Endothelial cell of umbilical vein (primary cell): ENCODE measurements around the gene PPM1D. TPM values are rescaled to one million over a fixed set of nuclear protein-coding genes. Genes with fewer than 3 reads are reported as not detected.

Experiments used
- BruUV-seq: library from RNA; stranded (reverse); fragments of 400-500 nt; replicated peaks from 2 replicates; lab custom pipeline; 2021; lab: Mats Ljungman, UMichigan
- CTCF ChIA-PET: fragments of 300-600, 350-600 bp; sonication (Branson Sonifier 250); formaldehyde crosslinking; loops from one replicate; lab custom pipeline; 2021; ENCODE audit warnings: antibody characterized with exemption, inconsistent platforms; lab: Charles Lee
- POLR2A ChIA-PET: fragments of 300-600, 350-600 bp; sonication (Branson Sonifier 250); formaldehyde crosslinking; loops from one replicate; lab custom pipeline; 2021; ENCODE audit warnings: antibody characterized with exemption, inconsistent platforms; lab: Charles Lee
- DNase-seq: peaks from one replicate; pipeline ENCODE4 v3.0.0-alpha.2; 2011; ENCODE audit warnings: low read depth, low spot score
- FAIRE-seq: peaks from 2 replicates; lab custom pipeline; 2011; peaks lifted over from hg19 to GRCh38; lab: Jason Lieb, UNC
- H2AFZ ChIP-seq: 2 replicates; pipeline ENCODE4 v1.6.0; 2012; ENCODE audit warnings: low read depth, low read length, control low read depth, inconsistent platforms
- H3K27ac ChIP-seq: 2 replicates; pipeline ENCODE4 v1.5.1; 2011; ENCODE audit warnings: low read depth, mild to moderate bottlenecking, control low read depth, low read length, moderate library complexity; ENCODE audit not compliant: insufficient read depth
- H3K27me3 ChIP-seq, 2 experiments: 2 replicates each; pipeline versions ENCODE4 v1.6.0 to v1.6.1; 2011; ENCODE audit warnings: low read length in 2 of 2, mixed read lengths in 1 of 2; ENCODE audit not compliant: control insufficient read depth in 2 of 2, insufficient read depth in 2 of 2
- H3K36me3 ChIP-seq, 2 experiments: 2 replicates in 1 of 2; 3 replicates in 1 of 2; pipeline ENCODE4 v1.5.1; 2011; ENCODE audit warnings: low read length in 2 of 2, mild to moderate bottlenecking in 1 of 2, moderate library complexity in 1 of 2; ENCODE audit not compliant: control insufficient read depth in 2 of 2, insufficient read depth in 2 of 2; ENCODE audit errors: extremely low read depth in 1 of 2
- H3K4me1 ChIP-seq: 3 replicates; pipeline ENCODE4 v1.5.1; 2011; ENCODE audit warnings: mild to moderate bottlenecking, low read length; ENCODE audit not compliant: control insufficient read depth, insufficient read depth; ENCODE audit errors: extremely low read depth
- H3K4me2 ChIP-seq: 2 replicates; pipeline ENCODE4 v1.6.1; 2011; ENCODE audit warnings: low read length, control low read depth, mixed read lengths; ENCODE audit not compliant: insufficient read depth
- H3K4me3 ChIP-seq, 3 experiments: fragments of 200-600 bp in 1 of 3; sonication (generic), shearing (Covaris generic) in 1 of 3; replicated peaks in 1 of 3; 2 replicates each; pipeline ENCODE4 v1.5.1; 2011 to 2016; ENCODE audit warnings: control low read depth in 3 of 3, low read length in 3 of 3, mild to moderate bottlenecking in 2 of 3, inconsistent platforms in 1 of 3, low read depth in 1 of 3, moderate library complexity in 1 of 3; ENCODE audit not compliant: insufficient read depth in 1 of 3
- H3K79me2 ChIP-seq: 2 replicates; pipeline ENCODE4 v1.6.0; 2012; ENCODE audit warnings: low read length, inconsistent platforms; ENCODE audit not compliant: control insufficient read depth, insufficient read depth
- H3K9ac ChIP-seq: replicated peaks from 2 replicates; pipeline ENCODE3; 2011; ENCODE audit warnings: low read length, control low read depth; ENCODE audit not compliant: insufficient read depth; ENCODE audit errors: extremely low read depth
- H3K9me1 ChIP-seq: replicated peaks from 3 replicates; pipeline ENCODE4 v1.6.0; 2011; ENCODE audit warnings: mild to moderate bottlenecking, low read length; ENCODE audit not compliant: control insufficient read depth, insufficient read depth; ENCODE audit errors: extremely low read depth
- H3K9me3 ChIP-seq: replicated peaks from 2 replicates; pipeline ENCODE4 v1.5.1; 2012; ENCODE audit warnings: low read length, inconsistent platforms; ENCODE audit not compliant: control insufficient read depth, insufficient read depth
- H4K20me1 ChIP-seq: replicated peaks from 2 replicates; pipeline ENCODE3; 2011; ENCODE audit warnings: mild to moderate bottlenecking, low read length; ENCODE audit not compliant: control insufficient read depth, insufficient read depth; ENCODE audit errors: extremely low read depth
- EZH2 ChIP-seq: IDR thresholded peaks from 2 replicates; pipeline ENCODE4 v1.6.1; 2012; ENCODE audit warnings: borderline replicate concordance, low read depth, mild to moderate bottlenecking, moderate library complexity, low read length, inconsistent platforms; ENCODE audit not compliant: severe bottlenecking
- FOS ChIP-seq: IDR thresholded peaks from 2 replicates; pipeline ENCODE4 v1.6.1; 2011; ENCODE audit warnings: mild to moderate bottlenecking, low read length, moderate library complexity, borderline replicate concordance; ENCODE audit not compliant: insufficient read depth
- GATA2 ChIP-seq: IDR thresholded peaks from 2 replicates; pipeline ENCODE4 v1.7.0; 2011; ENCODE audit warnings: low read depth, mild to moderate bottlenecking, moderate library complexity, mixed read lengths, low read length; ENCODE audit not compliant: insufficient read length, insufficient read depth
- MYC ChIP-seq: IDR thresholded peaks from one replicate; pipeline ENCODE4 v1.6.1; 2011; ENCODE audit warnings: mild to moderate bottlenecking, low read depth, low read length
- POLR2A ChIP-seq: IDR thresholded peaks from 2 replicates; pipeline ENCODE4 v1.6.1; 2012; ENCODE audit warnings: low read depth, mild to moderate bottlenecking, control low read depth, low read length
- POLR2AphosphoS5 ChIP-seq: IDR thresholded peaks from 2 replicates; pipeline ENCODE4 v1.6.1; 2012; ENCODE audit warnings: low read depth, mild to moderate bottlenecking, control low read depth, low read length, moderate library complexity; ENCODE audit not compliant: insufficient read depth
- dilution Hi-C: fragments of 300-500 bp; cut with MboI; formaldehyde crosslinking; loops from one replicate; pipeline ENCODE4 v1.15.0; 2019; ENCODE audit warnings: low sequenced_read_pairs; ENCODE audit not compliant: extremely low pct_ligation_motif_present
- intact Hi-C: fragments of 100-400 bp; cut with micrococcal nuclease; formaldehyde crosslinking; loops from one replicate; pipeline ENCODE4 v1.10.0; 2022
- polyA plus RNA-seq, 4 experiments: library from polyadenylated mRNA; depleted of rRNA in 3 of 4; stranded (reverse) in 3 of 4; unstranded in 1 of 4; fragments of >200 nt; gene quantifications; 2 replicates each; pipeline versions ENCODE4 v1.2.1 to v1.2.3, GENCODE V29; 2011 to 2012; ENCODE audit warnings: missing spikeins in 1 of 4
- total RNA-seq: library from RNA; stranded (reverse); gene quantifications from 2 replicates; pipeline ENCODE4 v1.2.3, GENCODE V29; 2021
- TF ChIP-seq, protein P1 (sequence below): IDR thresholded peaks from 2 replicates; pipeline ENCODE4 v1.6.1; 2011; ENCODE audit not compliant: insufficient read depth, insufficient read length
- TF ChIP-seq, protein P2 (sequence below), 2 donors: IDR thresholded peaks; 1 replicate in 1 of 2; 2 replicates in 1 of 2; pipeline ENCODE4 v1.5.1; 2011; ENCODE audit warnings: low read length in 2 of 2, mild to moderate bottlenecking in 2 of 2, moderate library complexity in 2 of 2, control low read depth in 1 of 2, inconsistent platforms in 1 of 2, low read depth in 1 of 2; ENCODE audit not compliant: insufficient read depth in 1 of 2; ENCODE audit errors: extremely low read depth in 1 of 2

PPM1D gene
- total and polyA plus RNA-seq, 2 donors (not counting 3 experiments of a cell fraction or from before 2014, with no cell fraction given): 7.9 to 19.0 TPM

DNA sequence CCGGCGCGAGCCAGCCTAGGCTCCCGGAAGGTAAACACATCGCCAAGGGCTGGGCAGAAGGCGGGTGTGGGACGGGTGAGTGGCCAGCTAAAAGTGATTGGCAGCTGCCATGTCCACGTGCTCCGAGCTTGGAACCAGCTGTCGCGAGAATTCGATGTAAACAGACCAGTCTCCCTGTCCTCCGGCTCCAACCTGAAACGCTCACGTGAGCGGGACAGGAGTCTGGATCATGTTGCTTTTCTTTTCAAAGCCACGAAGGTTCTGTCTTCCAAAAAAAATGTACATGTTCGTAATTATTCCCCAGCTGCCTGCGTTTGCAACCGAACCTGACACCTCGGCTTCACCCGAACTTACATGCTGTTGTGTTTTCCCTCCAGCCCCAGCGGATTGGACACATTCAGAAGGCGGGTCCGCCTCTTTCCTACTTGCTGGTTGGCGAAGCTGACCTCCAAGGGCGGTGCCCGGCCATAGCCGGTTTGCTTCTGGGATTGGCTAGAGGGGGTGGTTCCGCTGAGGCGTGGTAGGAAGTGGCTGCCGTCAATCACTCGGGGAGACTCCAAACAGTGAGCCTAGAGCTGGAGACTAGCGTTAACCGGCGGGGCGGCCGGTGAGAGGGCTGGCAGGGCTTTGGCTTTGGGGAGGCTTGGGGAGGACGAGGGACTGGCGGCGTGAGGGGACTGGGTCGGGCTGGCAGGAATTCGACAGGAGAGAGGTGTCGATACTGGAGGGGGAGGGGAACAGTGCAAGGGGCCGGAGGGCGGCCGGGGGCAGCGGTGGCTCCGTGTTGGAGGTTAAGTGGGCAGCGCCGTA, 77.5 kb downstream of the PPM1D start, which contains the start of gene BCAS3:
Gene BCAS3 (plus strand): TSS at position 544 of the 810 bp plus-strand sequence.
- peak within 1 kb of the TSS; percentile 0 for H3K27ac ChIP-seq
- no peaks in the 10 kb centered on the region for H3K27me3 ChIP-seq
- peak; percentile 100 for FAIRE-seq
- peak within 1 kb of the TSS; percentile 83 for H2AFZ ChIP-seq
- DNase-seq: peak; percentile 99
- ChIA-PET POLR2A (interaction anchor here (1.0 to 1.4 kb wide), 3 partner anchors 15 to 151 kb away, joined by 3 to 4 read pairs (median 4); partner anchors contain the start of gene PPM1D), CTCF (interaction anchor here (0.6 to 1.4 kb wide), 2 partner anchors 10 to 43 kb away, joined by 3 to 4 read pairs; no protein-coding TSS in a partner anchor)
- dilution Hi-C loops (no loop called here), intact Hi-C loops (loop anchor here (1.0 kb wide), 2 partner anchors 76 to 256 kb away; no protein-coding TSS in a partner anchor)
- H3K9ac ChIP-seq: peak within 1 kb of the TSS; percentile 71
- no peak for TF ChIP-seq EZH2
- TF ChIP-seq, protein P1, sequence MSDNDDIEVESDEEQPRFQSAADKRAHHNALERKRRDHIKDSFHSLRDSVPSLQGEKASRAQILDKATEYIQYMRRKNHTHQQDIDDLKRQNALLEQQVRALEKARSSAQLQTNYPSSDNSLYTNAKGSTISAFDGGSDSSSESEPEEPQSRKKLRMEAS: peak; percentile 99
- TF ChIP-seq MYC: peak; percentile 65
- no peak for TF ChIP-seq GATA2
- peak; percentile 70 for TF ChIP-seq POLR2AphosphoS5
- no peak for TF ChIP-seq FOS
- TF ChIP-seq, protein P2, sequence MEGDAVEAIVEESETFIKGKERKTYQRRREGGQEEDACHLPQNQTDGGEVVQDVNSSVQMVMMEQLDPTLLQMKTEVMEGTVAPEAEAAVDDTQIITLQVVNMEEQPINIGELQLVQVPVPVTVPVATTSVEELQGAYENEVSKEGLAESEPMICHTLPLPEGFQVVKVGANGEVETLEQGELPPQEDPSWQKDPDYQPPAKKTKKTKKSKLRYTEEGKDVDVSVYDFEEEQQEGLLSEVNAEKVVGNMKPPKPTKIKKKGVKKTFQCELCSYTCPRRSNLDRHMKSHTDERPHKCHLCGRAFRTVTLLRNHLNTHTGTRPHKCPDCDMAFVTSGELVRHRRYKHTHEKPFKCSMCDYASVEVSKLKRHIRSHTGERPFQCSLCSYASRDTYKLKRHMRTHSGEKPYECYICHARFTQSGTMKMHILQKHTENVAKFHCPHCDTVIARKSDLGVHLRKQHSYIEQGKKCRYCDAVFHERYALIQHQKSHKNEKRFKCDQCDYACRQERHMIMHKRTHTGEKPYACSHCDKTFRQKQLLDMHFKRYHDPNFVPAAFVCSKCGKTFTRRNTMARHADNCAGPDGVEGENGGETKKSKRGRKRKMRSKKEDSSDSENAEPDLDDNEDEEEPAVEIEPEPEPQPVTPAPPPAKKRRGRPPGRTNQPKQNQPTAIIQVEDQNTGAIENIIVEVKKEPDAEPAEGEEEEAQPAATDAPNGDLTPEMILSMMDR (IDR thresholded peaks at IDR 0.05; ENCODE audit: extremely low read depth in 1 of 2, insufficient read depth in 1 of 2, low read depth in 1 of 2, low read length in 2 of 2): no peak
- TF ChIP-seq POLR2A: peak; percentile 83
- H3K79me2 ChIP-seq: no peaks in the 10 kb centered on the region
- peaks cover 7% of the 10 kb centered on the region for H3K4me1 ChIP-seq
- no peaks in the 10 kb centered on the region for H3K9me3 ChIP-seq
- peak within 1 kb of the TSS; percentile 57 to 76 (median 65) for H3K4me3 ChIP-seq
- no peaks in the 10 kb centered on the region for H3K36me3 ChIP-seq
- BruUV-seq: no TSS peak
- no peaks in the 10 kb centered on the region for H4K20me1 ChIP-seq
- H3K9me1 ChIP-seq: no peaks in the 10 kb centered on the region
- peak within 1 kb of the TSS; percentile 74 for H3K4me2 ChIP-seq
